ENCODE data around the gene RIPOR2.

RIPOR2 gene

GRCh38 chr6:24847402-24847801 is 88.4 kb downstream of the RIPOR2 start:
- DNase-seq (ENCODE audit: low read depth in 2 of 2), result no peak

- DNase-seq (ENCODE audit: low read depth in 2 of 2), result no peak
These were observed 90.2 kb downstream of the RIPOR2 start for GRCh38 chr6:24845578-24845977.

- DNase-seq (ENCODE audit: low read depth in 2 of 2), result no peak
These were observed 90.9 kb downstream of the RIPOR2 start for GRCh38 chr6:24844903-24845302.

- no peak for DNase-seq (ENCODE audit: low read depth in 2 of 2)
These were observed 91.7 kb downstream of the RIPOR2 start for GRCh38 chr6:24844061-24844460.

GRCh38 chr6:24840187-24840586 is 95.6 kb downstream of the RIPOR2 start:
- no peak for DNase-seq (ENCODE audit: low read depth in 2 of 2)

- DNase-seq (ENCODE audit: low read depth in 2 of 2), result no peak
These were observed 96.8 kb downstream of the RIPOR2 start for GRCh38 chr6:24838994-24839393.

GRCh38 chr6:24838081-24838480 is 97.7 kb downstream of the RIPOR2 start:
- no peak for DNase-seq (ENCODE audit: low read depth in 2 of 2)

- DNase-seq (ENCODE audit: low read depth in 2 of 2), result no peak
These were observed 99.7 kb downstream of the RIPOR2 start for GRCh38 chr6:24836109-24836508.

GRCh38 chr6:24833711-24834386 is 101.9 kb downstream of the RIPOR2 start:
- no peak for DNase-seq (ENCODE audit: low read depth in 2 of 2)

GRCh38 chr6:24832794-24833193 is 103.0 kb downstream of the RIPOR2 start:
- DNase-seq (ENCODE audit: low read depth in 2 of 2), result no peak

- DNase-seq (ENCODE audit: low read depth in 2 of 2), result no peak
These were observed 103.7 kb downstream of the RIPOR2 start for GRCh38 chr6:24831771-24832716.

- no peak for DNase-seq (ENCODE audit: low read depth in 2 of 2)
These were observed 106.1 kb downstream of the RIPOR2 start for GRCh38 chr6:24829657-24830056.

- DNase-seq (ENCODE audit: low read depth in 2 of 2), result no peak
These were observed 107.8 kb downstream of the RIPOR2 start for GRCh38 chr6:24827970-24828369.

GRCh38 chr6:24827162-24827561 is 108.6 kb downstream of the RIPOR2 start:
- DNase-seq (ENCODE audit: low read depth in 2 of 2), result no peak

GRCh38 chr6:24825130-24825630 is 110.6 kb downstream of the RIPOR2 start:
- DNase-seq (ENCODE audit: low read depth in 2 of 2), result no peak

- DNase-seq (ENCODE audit: low read depth in 2 of 2), result no peak
These were observed 111.4 kb downstream of the RIPOR2 start for GRCh38 chr6:24824142-24824938.

GRCh38 chr6:24823185-24823584 is 112.6 kb downstream of the RIPOR2 start:
- no peak for DNase-seq (ENCODE audit: low read depth in 2 of 2)

- DNase-seq (ENCODE audit: low read depth in 2 of 2), result no peak
These were observed 113.1 kb downstream of the RIPOR2 start for GRCh38 chr6:24822696-24823095.

- DNase-seq (ENCODE audit: low read depth in 2 of 2), result no peak
These were observed 113.8 kb downstream of the RIPOR2 start for GRCh38 chr6:24821860-24822444.

GRCh38 chr6:24818346-24818745 is 117.4 kb downstream of the RIPOR2 start:
- no peak for DNase-seq (ENCODE audit: low read depth in 2 of 2)

- DNase-seq (ENCODE audit: low read depth in 2 of 2), result no peak
These were observed 126.0 kb downstream of the RIPOR2 start for GRCh38 chr6:24809728-24810127.

GRCh38 chr6:24807584-24807983 is 128.2 kb downstream of the RIPOR2 start:
- DNase-seq (ENCODE audit: low read depth in 2 of 2), result no peak
